ENCODE data around the gene MTR. TPM values are rescaled to one million over a fixed set of nuclear protein-coding genes. Genes with fewer than 3 reads are reported as not detected.

The MTR gene
- total RNA-seq, 1 experiment from 2014 or later, result 35.5 TPM

DNA sequence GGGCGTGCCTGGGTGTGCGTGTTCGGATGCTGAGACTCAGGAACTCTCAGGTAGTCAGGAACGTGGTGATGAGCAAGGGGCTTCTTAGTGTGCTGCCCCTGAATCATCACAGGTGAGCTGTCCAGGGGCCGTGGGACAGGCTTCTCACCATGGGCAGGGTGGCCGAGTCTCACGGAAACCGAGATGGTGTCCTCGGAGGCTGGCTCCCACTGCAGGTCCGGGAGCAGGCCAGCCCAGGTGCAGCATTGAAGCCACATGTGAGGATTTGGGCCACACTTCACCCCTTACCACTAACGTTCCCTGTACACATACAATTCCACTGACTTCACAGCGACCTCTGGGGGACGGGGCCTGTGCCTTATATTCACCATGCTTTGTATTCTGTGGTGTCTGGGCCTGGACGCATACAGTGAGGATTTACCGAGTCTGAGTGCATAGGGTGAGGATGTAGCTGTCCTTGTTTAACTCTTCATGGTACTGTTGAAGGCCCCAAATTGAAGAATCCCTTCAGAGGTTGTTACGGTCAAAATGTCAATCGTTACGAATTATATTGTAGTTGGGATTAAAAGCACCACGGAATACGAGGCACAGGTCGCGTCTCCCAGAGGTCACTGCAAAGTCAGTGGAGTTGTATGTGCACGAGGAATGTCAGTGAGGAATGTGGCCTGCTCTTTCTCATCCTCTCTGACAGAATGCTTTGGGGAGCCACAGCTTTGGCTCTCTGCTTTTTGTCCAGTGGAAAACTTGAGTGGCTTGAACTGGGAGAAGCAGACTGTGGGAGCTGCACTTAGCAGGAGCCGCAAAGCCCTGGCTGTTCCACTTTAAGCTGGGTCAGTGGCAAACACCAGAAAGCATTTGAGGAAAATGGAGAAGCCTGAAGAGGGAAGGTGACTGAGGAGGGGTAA, 95.3 kb downstream of the MTR start:
- Histone ChIP-seq H3T11ph (ENCODE audit: low read length) (no peak overlapping the region), H3K79me1 (ENCODE audit: insufficient read depth, low read depth, low read length, poor library complexity, severe bottlenecking) (no peaks in the 10 kb centered on the region), H2BK15ac (ENCODE audit: low read depth, low read length) (no peak overlapping the region), H3K9me3 (ENCODE audit: control insufficient read depth, low read depth, low read length) (no peaks in the 10 kb centered on the region), H3K4ac (ENCODE audit: low read depth, low read length) (no peak overlapping the region), H3K14ac (ENCODE audit: insufficient read depth, low read length) (no peak overlapping the region), H2BK5ac (ENCODE audit: insufficient read length, low read length) (no peak overlapping the region), H2AK5ac (ENCODE audit: insufficient read length, low read length) (no peak overlapping the region), H2BK12ac (ENCODE audit: insufficient read length, low read depth, low read length) (no peak overlapping the region), H4K20me1 (ENCODE audit: control insufficient read depth, insufficient read depth, insufficient read length) (no peaks in the 10 kb centered on the region), H3K79me2 (ENCODE audit: insufficient read depth, low read length) (no peaks in the 10 kb centered on the region), H3K4me1 (ENCODE audit: insufficient read depth, low read length) (no peaks in the 10 kb centered on the region), H4K5ac (ENCODE audit: insufficient read length, low read depth, low read length) (no peak overlapping the region), H4K91ac (ENCODE audit: insufficient read length, low read depth, low read length) (no peak overlapping the region), H3K23me2 (ENCODE audit: insufficient read length, low read depth, low read length, poor library complexity, severe bottlenecking) (no peaks in the 10 kb centered on the region), H3K23ac (ENCODE audit: insufficient read length, low read depth, low read length) (no peak overlapping the region), H3K27me3 (ENCODE audit: insufficient read depth, low read length) (no peaks in the 10 kb centered on the region), H2BK20ac (ENCODE audit: low read depth, low read length, poor library complexity, severe bottlenecking) (no peak overlapping the region), H3K18ac (ENCODE audit: insufficient read length, low read depth, low read length) (no peak overlapping the region), H3K9ac (ENCODE audit: extremely low read depth, insufficient read length, low read length) (no peak overlapping the region), H2AFZ (ENCODE audit: low read length) (no peak overlapping the region), H3K4me2 (ENCODE audit: insufficient read depth, insufficient read length, low read length) (no peak overlapping the region), H3K56ac (ENCODE audit: insufficient read length, low read depth, low read length) (no peak overlapping the region), H4K8ac (replicated peaks; ENCODE audit: insufficient read length, low read depth, low read length) (no peak overlapping the region), H3K27ac (ENCODE audit: insufficient read length, low read depth, low read length) (no peak overlapping the region), H2BK120ac (ENCODE audit: low read depth, low read length, poor library complexity, severe bottlenecking) (no peak overlapping the region)
- DNase-seq, result no peak
- Mint-ChIP-seq H3K36me3 (ENCODE audit: insufficient read depth in 1 of 3, low read depth in 3 of 3) (peaks cover 9 to 48% (median 42%) of the 10 kb centered on the region in 3 experiments; a peak in 6 of 7 replicates), H3K4me1 (peaks cover 4 to 5% of the 10 kb centered on the region in 2 experiments; a peak in 3 of 4 replicates), H3K27me3 (ENCODE audit: low read depth) (no peaks in the 10 kb centered on the region), H3K9me3 (no peaks in the 10 kb centered on the region), H3K4me3 (no peak overlapping the region), H3K27ac (peak overlapping the region in 1 of 3 experiments; percentile 66; a peak in 2 of 7 replicates)
- no CpG with 5 or more reads among the region's 24 CpGs for WGBS (ENCODE audit: extremely low coverage, insufficient read length, low lambda C conversion rate)
- TF ChIP-seq CTCF (conservative IDR thresholded peaks at IDR 0.05), result no peak
